Measurements from ENCODE around the gene INTS7.

GRCh38 chr1:211912844-211913432 is 122.4 kb downstream of the INTS7 start:
- TF ChIP-seq POLR2A (IDR thresholded peaks at IDR 0.05) (no peak), CTCF (IDR thresholded peaks at IDR 0.05) (no peak), POLR2AphosphoS5 (IDR thresholded peaks at IDR 0.05) (no peak)

All from sigmoid colon (tissue), 4 donors.